ENCODE measurements around the gene CCR5AS.
"Not testable (repeated sequence)": the region's sequence is repeated elsewhere in the genome, so short reads cannot be mapped to it uniquely, and the experiment has no call there.

CCR5AS gene

GRCh38 chr3:46429250-46429649, 22.4 kb upstream of the CCR5AS start:
- no peak for DNase-seq (ENCODE audit: low read depth)

GRCh38 chr3:46427916-46428833, 21.3 kb upstream of the CCR5AS start:
- DNase-seq (ENCODE audit: low read depth), result no peak

DNA sequence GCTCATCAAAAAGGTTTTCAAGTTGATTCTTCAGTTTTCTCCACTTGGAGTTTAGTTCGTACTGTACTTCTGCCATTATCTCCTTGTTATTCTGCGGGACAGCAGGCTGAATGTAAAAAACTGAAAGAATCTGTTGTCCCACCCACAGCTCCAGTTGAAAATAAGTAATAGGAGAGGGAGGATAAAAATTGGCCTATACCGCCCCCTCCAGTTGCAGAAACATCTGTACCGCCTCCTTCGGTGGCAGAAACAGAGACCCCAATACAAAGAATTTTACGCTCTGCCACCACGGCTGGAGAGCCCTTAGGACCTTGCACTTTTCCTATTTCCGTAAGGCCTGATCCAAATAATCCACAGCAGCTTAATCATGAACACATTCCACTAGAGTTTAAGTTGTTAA, 20.5 kb upstream of the CCR5AS start:
- not testable (repeated sequence) for DNase-seq (ENCODE audit: low read depth)

DNA sequence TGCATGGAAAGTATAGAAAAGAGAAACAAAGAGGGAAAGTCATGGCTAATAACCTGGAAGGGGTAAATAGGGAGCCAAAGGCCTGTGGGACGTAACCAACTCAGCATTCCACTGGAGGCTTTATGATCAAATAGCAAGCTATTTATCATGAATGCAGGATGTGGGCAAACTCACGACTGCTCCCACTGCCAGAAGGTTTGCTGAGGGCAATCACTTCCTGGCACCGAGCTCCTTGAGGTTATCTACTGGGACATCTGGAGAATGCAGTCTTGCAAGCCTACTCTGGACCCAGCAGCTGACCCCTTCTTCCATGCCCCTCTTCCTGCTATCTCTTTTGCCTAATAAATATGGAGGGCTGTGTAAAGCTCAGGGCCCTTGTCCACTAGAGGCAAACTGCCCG, 19.6 kb upstream of the CCR5AS start:
- DNase-seq (ENCODE audit: low read depth), result not testable (repeated sequence)

GRCh38 chr3:46423588-46423987, 16.7 kb upstream of the CCR5AS start:
- no peak for DNase-seq (ENCODE audit: low read depth)

- DNase-seq (ENCODE audit: low read depth), result no peak
These were observed 15.8 kb upstream of the CCR5AS start for GRCh38 chr3:46422617-46423016.

- no peak for DNase-seq (ENCODE audit: low read depth)
These were observed 14.1 kb upstream of the CCR5AS start for GRCh38 chr3:46420931-46421330.

GRCh38 chr3:46419816-46420215, 12.9 kb upstream of the CCR5AS start:
- DNase-seq (ENCODE audit: low read depth), result no peak

GRCh38 chr3:46417841-46418611, 11.2 kb upstream of the CCR5AS start:
- DNase-seq (ENCODE audit: low read depth), result no peak

DNA sequence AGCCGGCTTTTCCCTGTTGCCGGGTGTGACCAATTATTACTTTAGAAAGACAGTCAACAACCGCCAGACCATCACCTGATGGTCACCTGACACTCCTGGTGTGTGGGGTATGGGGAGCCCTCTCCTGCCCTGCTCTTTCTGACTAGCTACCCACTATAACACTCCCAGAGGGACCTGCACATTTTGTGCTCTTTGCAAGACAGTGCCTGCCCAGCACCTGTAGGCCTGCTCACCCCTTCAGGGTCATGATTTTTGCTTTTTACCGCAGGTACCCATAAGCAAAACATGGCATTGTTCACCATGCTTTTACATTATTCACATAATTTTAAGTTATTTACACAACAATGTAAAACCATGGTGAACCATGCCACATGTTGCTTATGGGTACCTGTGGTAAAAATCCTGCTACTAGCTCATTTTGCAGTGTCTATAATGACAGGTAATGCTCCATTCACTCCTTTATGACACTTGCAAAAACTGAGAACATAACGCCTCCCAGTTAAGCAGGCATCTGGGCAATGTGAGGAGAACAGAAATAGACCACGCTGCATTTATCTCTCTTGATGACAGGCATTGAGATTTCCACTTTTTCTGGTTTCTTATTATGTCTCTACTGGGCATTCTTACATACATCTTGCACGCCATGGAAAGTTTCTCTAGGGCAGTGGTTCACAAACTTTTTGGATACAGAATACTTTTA, 10.1 kb upstream of the CCR5AS start:
- no peak for DNase-seq (ENCODE audit: low read depth)

- DNase-seq (ENCODE audit: low read depth), result no peak
These were observed 9.4 kb upstream of the CCR5AS start for GRCh38 chr3:46416125-46416810.

- no peak for DNase-seq (ENCODE audit: low read depth)
These were observed 7.9 kb upstream of the CCR5AS start for GRCh38 chr3:46414739-46415138.

DNA sequence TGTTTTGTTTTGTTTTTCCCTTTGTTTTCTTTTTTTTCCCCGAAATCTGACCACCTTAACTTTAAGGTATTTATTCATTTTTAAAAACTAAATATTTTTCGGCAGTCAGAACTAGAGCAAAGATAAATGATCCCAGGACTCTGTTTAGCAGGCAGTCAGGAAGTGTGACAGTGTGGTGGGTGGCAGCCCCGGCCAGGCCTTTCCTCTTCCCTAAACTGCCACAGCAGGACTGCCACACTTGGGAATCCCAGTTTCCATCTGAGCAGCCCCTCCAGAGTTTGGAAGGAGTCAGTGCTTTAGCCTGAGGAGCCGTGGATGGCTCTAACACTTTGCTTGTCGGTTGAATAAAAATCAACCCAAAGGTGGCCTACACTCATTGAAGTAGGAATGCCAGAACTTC, 7.1 kb upstream of the CCR5AS start:
- no peak for DNase-seq (ENCODE audit: low read depth)

- no peak for DNase-seq (ENCODE audit: low read depth)
These were observed 6.0 kb upstream of the CCR5AS start for GRCh38 chr3:46412786-46413298.

- DNase-seq (ENCODE audit: low read depth), result no peak
These were observed 4.4 kb upstream of the CCR5AS start for GRCh38 chr3:46411271-46411670.

DNA sequence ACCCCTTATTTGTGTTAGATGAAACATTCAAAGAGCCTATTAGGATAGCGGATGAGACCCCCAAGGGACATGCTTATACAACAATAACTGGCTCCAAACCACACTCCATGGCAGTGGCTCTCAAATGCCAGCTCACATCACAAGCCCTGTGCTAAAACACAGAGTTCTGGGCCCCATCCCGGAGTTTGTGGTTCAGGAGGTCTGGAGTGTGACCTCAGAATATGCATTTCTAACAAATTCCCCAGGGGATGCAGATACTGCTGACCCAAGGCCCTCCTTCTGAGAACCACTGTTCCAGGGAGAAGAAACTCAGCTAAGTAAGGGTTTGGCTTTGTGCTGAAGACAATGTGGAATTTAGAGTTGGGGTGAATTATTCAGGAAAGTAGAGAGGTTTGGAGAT, 3.8 kb upstream of the CCR5AS start:
- DNase-seq (ENCODE audit: low read depth), result no peak

GRCh38 chr3:46409739-46410489, 3.0 kb upstream of the CCR5AS start:
- DNase-seq (ENCODE audit: low read depth), result no peak

GRCh38 chr3:46408853-46409252, 2.0 kb upstream of the CCR5AS start:
- DNase-seq (ENCODE audit: low read depth), result no peak

DNA sequence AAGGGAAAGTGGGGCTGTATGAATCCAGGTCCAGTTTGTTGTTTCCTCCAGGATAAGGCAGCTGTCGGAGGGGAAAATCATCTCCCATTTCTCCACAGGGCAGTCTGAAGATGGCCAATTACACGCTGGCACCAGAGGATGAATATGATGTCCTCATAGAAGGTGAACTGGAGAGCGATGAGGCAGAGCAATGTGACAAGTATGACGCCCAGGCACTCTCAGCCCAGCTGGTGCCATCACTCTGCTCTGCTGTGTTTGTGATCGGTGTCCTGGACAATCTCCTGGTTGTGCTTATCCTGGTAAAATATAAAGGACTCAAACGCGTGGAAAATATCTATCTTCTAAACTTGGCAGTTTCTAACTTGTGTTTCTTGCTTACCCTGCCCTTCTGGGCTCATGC, 1.1 kb upstream of the CCR5AS start:
- no peak for DNase-seq (ENCODE audit: low read depth)

GRCh38 chr3:46406443-46406787, 451 bp downstream of the CCR5AS start:
- no peak for DNase-seq (ENCODE audit: low read depth)
